Endothelial cell of umbilical vein (primary cell): ENCODE results near the gene TEK. TPM values are rescaled to one million over a fixed set of nuclear protein-coding genes. Genes with fewer than 3 reads are reported as not detected.

Source experiments
- BruUV-seq: library from RNA; stranded (reverse); fragments of 400-500 nt; replicated peaks from 2 replicates; lab custom pipeline; 2021; lab: Mats Ljungman, UMichigan
- CTCF ChIA-PET: fragments of 300-600, 350-600 bp; sonication (Branson Sonifier 250); formaldehyde crosslinking; loops from one replicate; lab custom pipeline; 2021; ENCODE audit warnings: antibody characterized with exemption, inconsistent platforms; lab: Charles Lee
- POLR2A ChIA-PET: fragments of 300-600, 350-600 bp; sonication (Branson Sonifier 250); formaldehyde crosslinking; loops from one replicate; lab custom pipeline; 2021; ENCODE audit warnings: antibody characterized with exemption, inconsistent platforms; lab: Charles Lee
- DNase-seq: peaks from one replicate; pipeline ENCODE4 v3.0.0-alpha.2; 2011; ENCODE audit warnings: low read depth, low spot score
- FAIRE-seq: peaks from 2 replicates; lab custom pipeline; 2011; peaks lifted over from hg19 to GRCh38; lab: Jason Lieb, UNC
- H2AFZ ChIP-seq: 2 replicates; pipeline ENCODE4 v1.6.0; 2012; ENCODE audit warnings: low read depth, low read length, control low read depth, inconsistent platforms
- H3K27ac ChIP-seq: 2 replicates; pipeline ENCODE4 v1.5.1; 2011; ENCODE audit warnings: low read depth, mild to moderate bottlenecking, control low read depth, low read length, moderate library complexity; ENCODE audit not compliant: insufficient read depth
- H3K27me3 ChIP-seq, 2 experiments: 2 replicates each; pipeline versions ENCODE4 v1.6.0 to v1.6.1; 2011; ENCODE audit warnings: low read length in 2 of 2, mixed read lengths in 1 of 2; ENCODE audit not compliant: control insufficient read depth in 2 of 2, insufficient read depth in 2 of 2
- H3K36me3 ChIP-seq, 2 experiments: 2 replicates in 1 of 2; 3 replicates in 1 of 2; pipeline ENCODE4 v1.5.1; 2011; ENCODE audit warnings: low read length in 2 of 2, mild to moderate bottlenecking in 1 of 2, moderate library complexity in 1 of 2; ENCODE audit not compliant: control insufficient read depth in 2 of 2, insufficient read depth in 2 of 2; ENCODE audit errors: extremely low read depth in 1 of 2
- H3K4me1 ChIP-seq: 3 replicates; pipeline ENCODE4 v1.5.1; 2011; ENCODE audit warnings: mild to moderate bottlenecking, low read length; ENCODE audit not compliant: control insufficient read depth, insufficient read depth; ENCODE audit errors: extremely low read depth
- H3K4me2 ChIP-seq: 2 replicates; pipeline ENCODE4 v1.6.1; 2011; ENCODE audit warnings: low read length, control low read depth, mixed read lengths; ENCODE audit not compliant: insufficient read depth
- H3K4me3 ChIP-seq, 3 experiments: fragments of 200-600 bp in 1 of 3; sonication (generic), shearing (Covaris generic) in 1 of 3; replicated peaks in 1 of 3; 2 replicates each; pipeline ENCODE4 v1.5.1; 2011 to 2016; ENCODE audit warnings: control low read depth in 3 of 3, low read length in 3 of 3, mild to moderate bottlenecking in 2 of 3, inconsistent platforms in 1 of 3, low read depth in 1 of 3, moderate library complexity in 1 of 3; ENCODE audit not compliant: insufficient read depth in 1 of 3
- H3K79me2 ChIP-seq: 2 replicates; pipeline ENCODE4 v1.6.0; 2012; ENCODE audit warnings: low read length, inconsistent platforms; ENCODE audit not compliant: control insufficient read depth, insufficient read depth
- H3K9ac ChIP-seq: replicated peaks from 2 replicates; pipeline ENCODE3; 2011; ENCODE audit warnings: low read length, control low read depth; ENCODE audit not compliant: insufficient read depth; ENCODE audit errors: extremely low read depth
- H3K9me1 ChIP-seq: replicated peaks from 3 replicates; pipeline ENCODE4 v1.6.0; 2011; ENCODE audit warnings: mild to moderate bottlenecking, low read length; ENCODE audit not compliant: control insufficient read depth, insufficient read depth; ENCODE audit errors: extremely low read depth
- H3K9me3 ChIP-seq: replicated peaks from 2 replicates; pipeline ENCODE4 v1.5.1; 2012; ENCODE audit warnings: low read length, inconsistent platforms; ENCODE audit not compliant: control insufficient read depth, insufficient read depth
- H4K20me1 ChIP-seq: replicated peaks from 2 replicates; pipeline ENCODE3; 2011; ENCODE audit warnings: mild to moderate bottlenecking, low read length; ENCODE audit not compliant: control insufficient read depth, insufficient read depth; ENCODE audit errors: extremely low read depth
- CTCF ChIP-seq, 2 donors: IDR thresholded peaks; 1 replicate in 1 of 2; 2 replicates in 1 of 2; pipeline ENCODE4 v1.5.1; 2011; ENCODE audit warnings: low read length in 2 of 2, mild to moderate bottlenecking in 2 of 2, moderate library complexity in 2 of 2, control low read depth in 1 of 2, inconsistent platforms in 1 of 2, low read depth in 1 of 2; ENCODE audit not compliant: insufficient read depth in 1 of 2; ENCODE audit errors: extremely low read depth in 1 of 2
- EZH2 ChIP-seq: IDR thresholded peaks from 2 replicates; pipeline ENCODE4 v1.6.1; 2012; ENCODE audit warnings: borderline replicate concordance, low read depth, mild to moderate bottlenecking, moderate library complexity, low read length, inconsistent platforms; ENCODE audit not compliant: severe bottlenecking
- FOS ChIP-seq: IDR thresholded peaks from 2 replicates; pipeline ENCODE4 v1.6.1; 2011; ENCODE audit warnings: mild to moderate bottlenecking, low read length, moderate library complexity, borderline replicate concordance; ENCODE audit not compliant: insufficient read depth
- GATA2 ChIP-seq: IDR thresholded peaks from 2 replicates; pipeline ENCODE4 v1.7.0; 2011; ENCODE audit warnings: low read depth, mild to moderate bottlenecking, moderate library complexity, mixed read lengths, low read length; ENCODE audit not compliant: insufficient read length, insufficient read depth
- JUN ChIP-seq: IDR thresholded peaks from 2 replicates; pipeline ENCODE4 v1.6.1; 2011; ENCODE audit warnings: borderline replicate concordance, low read depth; ENCODE audit not compliant: insufficient read length, insufficient read depth
- MAX ChIP-seq: IDR thresholded peaks from 2 replicates; pipeline ENCODE4 v1.6.1; 2011; ENCODE audit not compliant: insufficient read depth, insufficient read length
- MYC ChIP-seq: IDR thresholded peaks from one replicate; pipeline ENCODE4 v1.6.1; 2011; ENCODE audit warnings: mild to moderate bottlenecking, low read depth, low read length
- POLR2A ChIP-seq: IDR thresholded peaks from 2 replicates; pipeline ENCODE4 v1.6.1; 2012; ENCODE audit warnings: low read depth, mild to moderate bottlenecking, control low read depth, low read length
- POLR2AphosphoS5 ChIP-seq: IDR thresholded peaks from 2 replicates; pipeline ENCODE4 v1.6.1; 2012; ENCODE audit warnings: low read depth, mild to moderate bottlenecking, control low read depth, low read length, moderate library complexity; ENCODE audit not compliant: insufficient read depth
- dilution Hi-C: fragments of 300-500 bp; cut with MboI; formaldehyde crosslinking; loops from one replicate; pipeline ENCODE4 v1.15.0; 2019; ENCODE audit warnings: low sequenced_read_pairs; ENCODE audit not compliant: extremely low pct_ligation_motif_present
- intact Hi-C: fragments of 100-400 bp; cut with micrococcal nuclease; formaldehyde crosslinking; loops from one replicate; pipeline ENCODE4 v1.10.0; 2022
- polyA plus RNA-seq, 4 experiments: library from polyadenylated mRNA; depleted of rRNA in 3 of 4; stranded (reverse) in 3 of 4; unstranded in 1 of 4; fragments of >200 nt; gene quantifications; 2 replicates each; pipeline versions ENCODE4 v1.2.1 to v1.2.3, GENCODE V29; 2011 to 2012; ENCODE audit warnings: missing spikeins in 1 of 4
- total RNA-seq: library from RNA; stranded (reverse); gene quantifications from 2 replicates; pipeline ENCODE4 v1.2.3, GENCODE V29; 2021

The TEK gene
- total and polyA plus RNA-seq, 2 donors (not counting 3 experiments of a cell fraction or from before 2014, with no cell fraction given) = 26.9 to 44.1 TPM

- TF ChIP-seq GATA2 (no peak), EZH2 (no peak), JUN (no peak), MAX (no peak), MYC (no peak), POLR2A (no peak), CTCF (IDR thresholded peaks at IDR 0.05; ENCODE audit: extremely low read depth in 1 of 2, insufficient read depth in 1 of 2, low read depth in 1 of 2, low read length in 2 of 2) (no peak), POLR2AphosphoS5 (no peak), FOS (no peak)
- Histone ChIP-seq H3K27me3 (no peaks in the 10 kb centered on the region), H3K27ac (no peak overlapping the region), H3K4me2 (no peak overlapping the region), H3K79me2 (no peaks in the 10 kb centered on the region), H2AFZ (no peak overlapping the region), H3K4me3 (no peak overlapping the region), H3K36me3 (peaks cover 0 to 6% of the 10 kb centered on the region in 2 experiments), H4K20me1 (no peaks in the 10 kb centered on the region), H3K9ac (no peak overlapping the region), H3K9me3 (no peaks in the 10 kb centered on the region), H3K9me1 (no peaks in the 10 kb centered on the region), H3K4me1 (no peaks in the 10 kb centered on the region)
- CTCF ChIA-PET = no interaction called here
- dilution Hi-C loops (no loop called here), intact Hi-C loops (no loop called here)
- no peak for FAIRE-seq
- POLR2A ChIA-PET = no interaction called here
- BruUV-seq = no TSS peak
- no peak for DNase-seq
Observed at GRCh38 chr9:27168496-27168895, 59.5 kb downstream of the TEK start.
